Osteoblast (primary cell): ENCODE results near the gene LCN9. TPM values are rescaled to one million over a fixed set of nuclear protein-coding genes. Genes with fewer than 3 reads are reported as not detected.

Experiments
- DNase-seq: peaks from one replicate; pipeline ENCODE4 v3.0.0; 2011; ENCODE audit warnings: low spot score, mixed read lengths; ENCODE audit not compliant: insufficient read length; ENCODE audit errors: missing footprints
- H2AFZ ChIP-seq: 2 replicates; pipeline ENCODE4 v1.6.0; 2011; ENCODE audit warnings: mild to moderate bottlenecking, low read length
- H3K27ac ChIP-seq: 2 replicates; pipeline ENCODE4 v1.5.1; 2011; ENCODE audit warnings: mild to moderate bottlenecking, low read depth, low read length, moderate library complexity
- H3K27me3 ChIP-seq: 2 replicates; pipeline ENCODE4 v1.6.0; 2012; ENCODE audit warnings: mild to moderate bottlenecking, control low read depth, inconsistent platforms, low read length, moderate library complexity; ENCODE audit not compliant: insufficient read depth
- H3K36me3 ChIP-seq: 2 replicates; pipeline ENCODE4 v1.5.1; 2011; ENCODE audit warnings: mild to moderate bottlenecking, low read length, control low read depth, moderate library complexity; ENCODE audit not compliant: insufficient read depth
- H3K4me1 ChIP-seq: 2 replicates; pipeline ENCODE4 v1.5.1; 2011; ENCODE audit warnings: mild to moderate bottlenecking, low read length, control low read depth, moderate library complexity; ENCODE audit not compliant: insufficient read depth
- H3K4me2 ChIP-seq: 2 replicates; pipeline ENCODE4 v1.6.0; 2011; ENCODE audit warnings: mild to moderate bottlenecking, low read length; ENCODE audit not compliant: insufficient read depth
- H3K4me3 ChIP-seq: fragments of 200-600 bp; sonication (generic); 3 replicates; pipeline ENCODE4 v1.5.1; 2012; ENCODE audit warnings: mild to moderate bottlenecking, low read length, inconsistent platforms; ENCODE audit not compliant: insufficient read depth
- H3K79me2 ChIP-seq: 2 replicates; pipeline ENCODE4 v1.6.0; 2012; ENCODE audit warnings: mild to moderate bottlenecking, low read length, control low read depth, inconsistent platforms; ENCODE audit not compliant: insufficient read depth
- H3K9me3 ChIP-seq: 2 replicates; pipeline ENCODE4 v1.5.1; 2011; ENCODE audit warnings: low read depth, low read length, control low read depth
- H4K20me1 ChIP-seq: 2 replicates; pipeline ENCODE4 v1.6.0; 2012; ENCODE audit warnings: mild to moderate bottlenecking, low read length, control low read depth; ENCODE audit not compliant: insufficient read depth
- CTCF ChIP-seq: IDR thresholded peaks from 2 replicates; pipeline ENCODE4 v1.5.1; 2011; ENCODE audit warnings: mild to moderate bottlenecking, low read depth, low read length, moderate library complexity; ENCODE audit errors: extremely low read depth
- total RNA-seq: library from RNA; depleted of rRNA; stranded (reverse); fragments of >200 nt; gene quantifications from 2 replicates; pipeline ENCODE4 v1.2.3, GENCODE V29; 2012

Gene LCN9
- not detected in 2 replicates for total RNA-seq

GRCh38 chr9:135662758-135663450 lies at the start of gene LCN9:
TSS of gene LCN9 (plus strand) at chr9:135663309. CDS start at chr9:135663322, 13 bp downstream.
- Histone ChIP-seq H3K9me3 (no peaks in the 10 kb centered on the region), H3K4me3 (no peak within 1 kb of the TSS), H2AFZ (no peak within 1 kb of the TSS), H3K36me3 (no peaks in the 10 kb centered on the region), H3K4me1 (no peaks in the 10 kb centered on the region), H3K4me2 (no peak within 1 kb of the TSS), H4K20me1 (no peaks in the 10 kb centered on the region), H3K79me2 (no peaks in the 10 kb centered on the region), H3K27me3 (no peaks in the 10 kb centered on the region), H3K27ac (no peak within 1 kb of the TSS)
- DNase-seq = peak; percentile 53
- TF ChIP-seq CTCF = no peak

- H3K4me3 ChIP-seq = no peak overlapping the region
- H3K4me1 ChIP-seq = no peaks in the 10 kb centered on the region
- peak; percentile 77 for DNase-seq
- H3K27ac ChIP-seq = no peak overlapping the region
- no peaks in the 10 kb centered on the region for H3K36me3 ChIP-seq
- no peaks in the 10 kb centered on the region for H3K9me3 ChIP-seq
- H4K20me1 ChIP-seq = no peaks in the 10 kb centered on the region
- H3K79me2 ChIP-seq = no peaks in the 10 kb centered on the region
- TF ChIP-seq CTCF = no peak
- H2AFZ ChIP-seq = no peak overlapping the region
- no peak overlapping the region for H3K4me2 ChIP-seq
- peaks cover 2% of the 10 kb centered on the region for H3K27me3 ChIP-seq
These were observed 48.9 kb upstream of the LCN9 start for GRCh38 chr9:135613946-135614805.

GRCh38 chr9:135614821-135615665 lies 48.1 kb upstream of the LCN9 start:
- H4K20me1 ChIP-seq = no peaks in the 10 kb centered on the region
- no peak overlapping the region for H3K4me2 ChIP-seq
- no peak for TF ChIP-seq CTCF
- H3K27me3 ChIP-seq = no peaks in the 10 kb centered on the region
- no peaks in the 10 kb centered on the region for H3K79me2 ChIP-seq
- no peaks in the 10 kb centered on the region for H3K4me1 ChIP-seq
- no peak overlapping the region for H3K27ac ChIP-seq
- H3K36me3 ChIP-seq = no peaks in the 10 kb centered on the region
- DNase-seq = peak; percentile 72
- no peaks in the 10 kb centered on the region for H3K9me3 ChIP-seq
- H2AFZ ChIP-seq = no peak overlapping the region
- H3K4me3 ChIP-seq = no peak overlapping the region
